Heart right ventricle (tissue), 16 donors: ENCODE data around the gene OR10H1. TPM values are rescaled to one million over a fixed set of nuclear protein-coding genes. Genes with fewer than 3 reads are reported as not detected.
"Not testable (repeated sequence)": the region's sequence is repeated elsewhere in the genome, so short reads cannot be mapped to it uniquely, and the experiment has no call there.

Experiments used
- ATAC-seq, 8 donors: fragments of 200-7000 bp; cut with Tn5 transposase; one replicate each; pipeline ENCODE4 v1.9.1; 2020; ENCODE audit warnings: mild to moderate bottlenecking in 8 of 8, moderate library complexity in 8 of 8, moderate number of reproducible peaks in 1 of 8
- DNase-seq, 2 donors: peaks; one replicate each; pipeline ENCODE4 v3.0.0-alpha.2; 2020
- H3K27ac ChIP-seq, 10 donors: fragments of 200-600 bp; sonication (generic) in 2 of 10; one replicate each; pipeline versions ENCODE4 v1.5.0 to v1.8.0; 2020 to 2022; ENCODE audit warnings: mild to moderate bottlenecking in 3 of 10
- H3K27me3 ChIP-seq, 7 donors: fragments of 200-600 bp; one replicate each; pipeline ENCODE4 v1.8.0; 2021 to 2022; ENCODE audit warnings: mild to moderate bottlenecking in 2 of 7
- H3K36me3 ChIP-seq, 9 donors: fragments of 200-600 bp; sonication (generic) in 1 of 9; one replicate each; pipeline versions ENCODE4 v1.5.0 to v1.8.0; 2020 to 2022; ENCODE audit warnings: mild to moderate bottlenecking in 2 of 9
- H3K4me1 ChIP-seq, 9 donors: fragments of 200-600 bp; sonication (generic) in 1 of 9; one replicate each; pipeline versions ENCODE4 v1.5.0 to v1.8.0; 2020 to 2022; ENCODE audit warnings: mild to moderate bottlenecking in 4 of 9
- H3K4me3 ChIP-seq, 10 donors: fragments of 200-600 bp; sonication (generic) in 2 of 10; one replicate each; pipeline versions ENCODE4 v1.5.0 to v1.8.0; 2020 to 2022; ENCODE audit warnings: mild to moderate bottlenecking in 7 of 10, moderate library complexity in 2 of 10
- H3K9me3 ChIP-seq, 11 donors: fragments of 200-600 bp in 10 of 11; sonication (generic) in 2 of 11; one replicate each; pipeline versions ENCODE4 v1.5.0 to v1.8.0; 2013 to 2022; ENCODE audit warnings: mild to moderate bottlenecking in 2 of 11, control low read depth in 1 of 11, moderate library complexity in 1 of 11
- CTCF ChIP-seq, 9 donors: fragments of 200-600 bp; sonication (generic) in 2 of 9; IDR thresholded peaks; one replicate each; pipeline versions ENCODE4 v1.5.0 to v1.8.0; 2021 to 2022; ENCODE audit warnings: antibody characterized with exemption in 9 of 9, mild to moderate bottlenecking in 5 of 9, moderate library complexity in 1 of 9
- WGBS, 2 donors: extraction: QIAGEN DNeasy Blood & Tissue Kit; methylation state at CpG; one replicate each; pipeline ENCODE4 v1.1.7; 2013; ENCODE audit warnings: inconsistent platforms in 1 of 2; 5-methylcytosine and 5-hydroxymethylcytosine counted together
- intact Hi-C, 10 donors: fragments of 100-400 bp; cut with DNase I; formaldehyde crosslinking; loops; one replicate each; pipeline versions ENCODE4 v1.11.1 to v1.14.2; 2022
- polyA plus RNA-seq, 2 donors: library from polyadenylated mRNA; stranded (reverse); fragments of 200-250 nt; gene quantifications; one replicate each; pipeline ENCODE4 v1.2.3, GENCODE V29; 2013
- total RNA-seq, 10 donors: library from RNA; stranded (reverse); fragmentation: NEBNext Ultra II Directional in 3 of 10; extraction: Animal tissue kit (Norgen Biotek cat#: 25700) in 3 of 10; gene quantifications; one replicate each; pipeline versions ENCODE4 v1.2.1 to v1.2.4, GENCODE V29; 2021 to 2023
- donor health status: Arrhythmogenic right ventricular cardiomyopathy.
- donor health status: ischemic (EF 13 %, LVEDD 7.1; RV severe dilation, severe dysfunction).
- donor health status: healthy with polysubstance abuse.
- donor health status: DM: no; HTN: yes; CAD: no.
- donor health status: DM: no; HTN: no; CAD: no.
- donor health status: ischemic (EF 25% LVEDD 6.9; RV normal size, moderate dysfunction).
- donor health status: ischemic (EF 25% LVEDD 5.7; RV mildly dilated, moderate dysfunction).
- donor health status: healthy.
- donor health status: DM: yes; HTN: yes; CAD: no.
- donor health status: Ischemic cardiomyopathy.
- donor health status: ischemic (EF 35%, LVEDD 5.7; RV mildly dilated, moderate dysfunction).
- donor health status: nonischemic (EF 11% LVEDD 7.7; RV severe dilation, severe dysfunction).
- donor health status: DM: yes; HTN: yes; CAD: no.
- donor health status: PGD.
- donor health status: ischemic (EF 29% LVEDD 5.4; RV normal size, mild dysfunction).
- donor health status: nonischemic (EF 23%, LVEDD 6.1; RV moderate dilation, normal function).

OR10H1 gene
- total and polyA plus RNA-seq, 12 donors, result not detected

GRCh38 chr19:15831626-15832025, 16.2 kb upstream of the OR10H1 start:
- Histone ChIP-seq H3K4me1 (peaks cover 0 to 10% (median 7%) of the 10 kb centered on the region in 9 donors), H3K4me3 (no peak overlapping the region), H3K27me3 (peaks cover 0 to 22% (median 7%) of the 10 kb centered on the region in 7 donors), H3K9me3 (no peaks in the 10 kb centered on the region), H3K27ac (no peak overlapping the region), H3K36me3 (no peaks in the 10 kb centered on the region)
- DNase-seq, result no peak
- no peak for TF ChIP-seq CTCF (IDR thresholded peaks at IDR 0.05)
- ATAC-seq, result no peak
- intact Hi-C loops, result no loop called here
- WGBS, 2 donors, result 77 to 78% methylated on average over 5 of the region's 5 CpGs

- Histone ChIP-seq H3K27ac (no peak overlapping the region), H3K27me3 (peaks cover 0 to 22% (median 7%) of the 10 kb centered on the region in 7 donors), H3K9me3 (no peaks in the 10 kb centered on the region), H3K4me1 (no peaks in the 10 kb centered on the region), H3K36me3 (no peaks in the 10 kb centered on the region), H3K4me3 (no peak overlapping the region)
- intact Hi-C loops, result no loop called here
- no peak for DNase-seq
- no peak for TF ChIP-seq CTCF (IDR thresholded peaks at IDR 0.05)
- ATAC-seq, result no peak
- WGBS, 2 donors, result 81 to 90% methylated on average over 8 of the region's 8 CpGs
These were observed 14.3 kb upstream of the OR10H1 start for GRCh38 chr19:15829786-15830185.

DNA sequence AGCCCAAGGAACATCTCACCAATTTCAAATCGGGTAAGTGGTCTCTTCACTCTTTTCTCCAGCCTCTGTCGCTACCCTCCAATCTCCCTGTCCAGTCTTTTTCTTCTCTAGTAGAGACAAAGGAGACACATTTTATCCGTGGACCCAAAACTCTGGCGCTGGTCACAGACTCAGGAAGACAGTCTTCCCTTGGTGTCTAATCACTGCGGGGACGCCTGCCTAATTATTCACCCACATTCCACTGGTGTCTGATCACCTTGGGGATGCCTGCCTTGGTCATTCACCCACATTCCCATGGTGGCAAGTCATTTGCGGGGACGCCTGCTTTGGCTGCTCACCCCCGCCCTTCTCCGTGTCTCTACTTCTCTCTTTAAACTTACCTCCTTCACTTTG, 13.8 kb upstream of the OR10H1 start:
- WGBS, 2 donors, result 87 to 93% methylated on average over 10 of the region's 10 CpGs
- Histone ChIP-seq H3K36me3 (no peaks in the 10 kb centered on the region), H3K9me3 (no peaks in the 10 kb centered on the region), H3K27ac (no peak overlapping the region), H3K4me3 (no peak overlapping the region), H3K27me3 (peaks cover 0 to 22% (median 7%) of the 10 kb centered on the region in 7 donors), H3K4me1 (no peaks in the 10 kb centered on the region)
- no peak for TF ChIP-seq CTCF (IDR thresholded peaks at IDR 0.05)
- intact Hi-C loops, result no loop called here
- ATAC-seq, result no peak
- DNase-seq, result no peak

GRCh38 chr19:15828611-15829305, 13.3 kb upstream of the OR10H1 start:
- H3K4me3 ChIP-seq, intact Hi-C loops, DNase-seq, H3K27ac ChIP-seq, ATAC-seq, H3K4me1 ChIP-seq, H3K9me3 ChIP-seq, H3K36me3 ChIP-seq: not testable (repeated sequence)
- peaks cover 0 to 22% (median 7%) of the 10 kb centered on the region in 7 donors for H3K27me3 ChIP-seq
- 51 to 61% methylated on average over 13 of the region's 13 CpGs for WGBS, 2 donors

- WGBS, 2 donors, result 51 to 55% methylated on average over 7 of the region's 7 CpGs
- Histone ChIP-seq H3K36me3 (no peaks in the 10 kb centered on the region), H3K27me3 (peaks cover 0 to 27% (median 7%) of the 10 kb centered on the region in 7 donors), H3K4me1 (no peaks in the 10 kb centered on the region), H3K27ac (no peak overlapping the region), H3K9me3 (no peaks in the 10 kb centered on the region), H3K4me3 (no peak overlapping the region)
- ATAC-seq, result no peak
- intact Hi-C loops, result no loop called here
- no peak for TF ChIP-seq CTCF (IDR thresholded peaks at IDR 0.05)
- no peak for DNase-seq
These were observed 12.7 kb upstream of the OR10H1 start for GRCh38 chr19:15828121-15828610.
